ENCODE measurements around the gene PIH1D1.
A peak's percentile ranks its signal among the peaks of the same experiment; 100 is the strongest.

Gene PIH1D1

GRCh38 chr19:49487277-49488045 lies 35.8 kb upstream of the PIH1D1 start, which contains the start of gene RPL13A (continued):
- TF ChIP-seq ZNF174 (tag by site-specific recombination; IDR thresholded peaks at IDR 0.05) (no peak), ZFP41 (tag by site-specific recombination; IDR thresholded peaks at IDR 0.05; ENCODE audit: borderline replicate concordance) (no peak), ZBTB17 (tag by site-specific recombination; IDR thresholded peaks at IDR 0.05) (peak; percentile 65; the same call in 1 of the 2 replicates), HOXC10 (CRISPR knock-in tag; IDR thresholded peaks at IDR 0.05) (no peak), ELK4 (IDR thresholded peaks at IDR 0.05; ENCODE audit: borderline replicate concordance, low read depth, low read length) (no peak), ZNF423 (tag by site-specific recombination; IDR thresholded peaks at IDR 0.05) (no peak), SP7 (tag by site-specific recombination; IDR thresholded peaks at IDR 0.05) (peak; percentile 72; the same call in 1 of the 2 replicates), ZNF561 (tag by site-specific recombination; IDR thresholded peaks at IDR 0.05; ENCODE audit: borderline replicate concordance) (peak; percentile 69; the same call in 1 of the 2 replicates), ZNF404 (tag by site-specific recombination; IDR thresholded peaks at IDR 0.05) (no peak), ZSCAN4 (tag by site-specific recombination; IDR thresholded peaks at IDR 0.05) (no peak), ZBTB10 (tag by site-specific recombination; IDR thresholded peaks at IDR 0.05) (0 out of 2 replicates have a peak, but pooled peaks have one; percentile 42), ZNF501 (tag by site-specific recombination; IDR thresholded peaks at IDR 0.05) (no peak), ZNF2 (tag by site-specific recombination; IDR thresholded peaks at IDR 0.05) (0 out of 2 replicates have a peak, but pooled peaks have one; percentile 67), ZNF202 (tag by site-specific recombination; IDR thresholded peaks at IDR 0.05; ENCODE audit: borderline replicate concordance) (no peak), ZNF133 (tag by site-specific recombination; IDR thresholded peaks at IDR 0.05) (no peak), PRDM1 (tag by site-specific recombination; IDR thresholded peaks at IDR 0.05) (no peak), ZNF354C (tag by site-specific recombination; IDR thresholded peaks at IDR 0.05; ENCODE audit: borderline replicate concordance, low read depth) (no peak), INSM2 (tag by site-specific recombination; IDR thresholded peaks at IDR 0.05) (peak; percentile 48; the same call in 1 of the 2 replicates), HIC1 (tag by site-specific recombination; IDR thresholded peaks at IDR 0.05) (peak; percentile 69), ZNF530 (tag by site-specific recombination; IDR thresholded peaks at IDR 0.05; ENCODE audit: low read depth) (no peak), ZNF155 (tag by site-specific recombination; IDR thresholded peaks at IDR 0.05) (no peak), EGR2 (tag by site-specific recombination; IDR thresholded peaks at IDR 0.05; ENCODE audit: low read depth) (0 out of 2 replicates have a peak, but pooled peaks have one; percentile 27), ZNF366 (tag by site-specific recombination; conservative IDR thresholded peaks at IDR 0.05) (no peak), SCRT1 (tag by site-specific recombination; IDR thresholded peaks at IDR 0.05; ENCODE audit: borderline replicate concordance) (no peak), ZNF660 (tag by site-specific recombination; IDR thresholded peaks at IDR 0.05) (peak; percentile 85), ZNF791 (tag by site-specific recombination; IDR thresholded peaks at IDR 0.05) (no peak), YY2 (tag by site-specific recombination; IDR thresholded peaks at IDR 0.05) (peak; percentile 85), MZF1 (tag by site-specific recombination; IDR thresholded peaks at IDR 0.05; ENCODE audit: borderline replicate concordance) (no peak), ZBTB6 (tag by site-specific recombination; IDR thresholded peaks at IDR 0.05) (no peak), ZNF274 (IDR thresholded peaks at IDR 0.05; ENCODE audit: low read length) (no peak), ZNF274 (tag by site-specific recombination; IDR thresholded peaks at IDR 0.05; ENCODE audit: borderline replicate concordance) (no peak)
